Measurements from ENCODE around the gene OR52K1.
"Not testable (repeated sequence)": the region's sequence is repeated elsewhere in the genome, so short reads cannot be mapped to it uniquely, and the experiment has no call there.

Gene OR52K1
- total RNA-seq: 0 to 1.9 (median 0.08) reads per million in 17 experiments

DNA sequence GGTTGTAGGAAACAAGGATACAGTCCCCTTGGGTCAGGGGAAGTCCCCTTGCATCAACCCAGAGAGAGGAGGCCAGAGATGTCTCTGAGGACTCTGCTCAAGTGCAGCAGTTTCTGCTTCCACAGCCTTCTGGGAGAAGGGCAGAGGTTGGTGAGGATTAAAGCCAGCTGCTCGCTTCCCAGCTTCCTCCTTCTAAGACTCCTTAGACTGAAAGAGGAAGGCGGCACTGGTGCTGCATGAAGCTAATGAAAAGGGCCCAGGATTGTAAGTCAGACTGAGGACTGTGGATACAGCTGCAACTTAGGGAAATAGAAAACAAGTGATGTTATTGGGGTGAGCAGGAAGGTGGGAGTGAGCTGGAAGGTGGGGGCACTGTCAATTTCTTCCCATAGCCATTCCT is at the start of gene OR52K1:
Gene OR52K1 (plus strand): TSS at position 202 of the 400 bp plus-strand sequence. CDS start 6,255 bp downstream, outside the sequence.
- DNase-seq: peak; percentile 81 to 92 (median 88)

DNA sequence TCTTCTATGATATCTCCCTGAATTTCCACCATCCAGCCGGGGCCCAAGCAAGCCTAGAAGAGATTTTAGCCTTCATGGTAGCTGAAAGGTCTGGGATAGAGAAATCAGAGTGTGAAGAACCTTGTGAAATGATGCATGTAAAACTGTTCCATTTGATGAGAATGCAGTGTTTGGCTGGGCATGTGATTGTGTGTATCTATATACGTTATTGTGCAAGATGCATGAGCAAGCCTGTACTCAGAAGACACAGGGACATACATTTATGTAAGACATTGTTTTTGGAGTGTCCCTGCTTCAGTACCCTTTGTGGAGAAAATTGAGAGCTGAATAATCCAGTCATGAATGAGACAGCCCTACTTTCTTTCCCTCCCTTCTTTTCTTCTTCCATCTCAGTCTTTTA is 48.6 kb upstream of the OR52K1 start:
- peak; percentile 17 to 71 (median 50) for DNase-seq

DNA sequence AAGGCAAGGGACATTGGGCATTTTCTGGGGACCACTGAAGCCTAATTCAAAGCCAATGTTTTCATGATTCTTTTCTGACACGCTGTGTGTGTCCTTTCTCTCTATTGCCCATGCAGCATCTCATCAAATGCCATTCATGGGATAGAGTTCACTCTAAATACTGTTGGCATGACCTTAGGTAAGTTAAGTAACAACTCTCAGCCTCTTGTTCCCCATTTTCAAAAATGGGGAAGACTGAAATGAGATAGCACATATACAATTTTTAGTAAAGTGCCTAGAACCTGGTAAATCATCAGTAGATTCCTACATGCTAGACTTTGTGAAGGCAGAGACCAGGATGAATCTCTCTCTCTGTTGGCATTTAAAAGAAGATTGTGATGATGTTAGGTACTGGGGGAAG is 46.0 kb upstream of the OR52K1 start:
- peak; percentile 5 to 60 (median 33) for DNase-seq

DNA sequence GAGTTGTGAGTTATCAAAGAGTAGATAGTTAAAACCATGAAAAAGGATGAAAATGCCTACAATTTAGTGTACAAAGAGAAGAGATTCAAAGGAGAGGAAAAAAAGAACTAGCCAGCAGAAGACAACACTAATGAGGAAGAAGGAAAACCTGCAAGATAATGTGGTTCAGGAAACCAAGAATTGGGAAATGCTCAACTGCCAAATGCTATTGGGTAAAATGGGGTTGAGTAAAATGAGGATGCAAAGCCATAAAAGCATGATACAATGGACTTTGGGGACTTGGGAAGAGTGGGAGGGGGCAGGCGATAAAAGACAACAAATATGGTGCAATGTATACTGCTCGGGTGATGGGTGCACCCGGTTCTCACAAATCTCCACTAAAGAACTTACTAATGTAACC is 40.9 kb upstream of the OR52K1 start:
- DNase-seq: peak; percentile 41 to 86 (median 71)

DNA sequence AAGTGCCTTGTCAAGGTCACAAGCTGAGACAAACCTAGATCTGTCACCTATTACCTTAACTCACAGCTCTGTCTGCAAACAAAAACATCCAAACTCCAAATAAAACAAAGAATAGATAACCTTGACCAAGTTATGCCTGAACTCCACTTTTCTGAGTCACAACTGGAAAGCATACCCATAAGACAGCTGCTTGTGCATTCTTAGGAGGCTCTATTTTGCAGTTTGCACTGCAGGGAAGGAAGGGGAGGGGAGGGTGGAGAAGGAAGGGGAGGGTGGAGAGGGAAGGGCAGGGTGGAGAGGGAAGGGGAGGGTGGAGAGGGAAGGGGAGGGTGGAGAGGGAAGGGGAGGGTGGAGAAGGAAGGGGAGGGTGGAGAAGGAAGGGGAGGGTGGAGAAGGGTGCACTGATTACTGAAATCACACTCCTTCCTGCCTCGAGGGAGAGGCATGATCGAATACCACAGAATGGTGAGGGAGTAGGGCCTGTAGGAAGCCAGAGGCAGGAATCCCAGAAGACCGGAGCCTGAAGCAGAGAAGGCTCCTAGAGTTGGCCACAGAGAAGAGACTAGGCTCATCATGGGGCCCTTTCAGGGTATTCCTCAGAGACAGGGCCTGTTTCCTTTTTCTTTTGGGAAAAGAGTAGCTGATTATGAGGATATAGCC is 39.1 kb upstream of the OR52K1 start:
- DNase-seq: peak in 1 of 4 experiments; percentile 24

DNA sequence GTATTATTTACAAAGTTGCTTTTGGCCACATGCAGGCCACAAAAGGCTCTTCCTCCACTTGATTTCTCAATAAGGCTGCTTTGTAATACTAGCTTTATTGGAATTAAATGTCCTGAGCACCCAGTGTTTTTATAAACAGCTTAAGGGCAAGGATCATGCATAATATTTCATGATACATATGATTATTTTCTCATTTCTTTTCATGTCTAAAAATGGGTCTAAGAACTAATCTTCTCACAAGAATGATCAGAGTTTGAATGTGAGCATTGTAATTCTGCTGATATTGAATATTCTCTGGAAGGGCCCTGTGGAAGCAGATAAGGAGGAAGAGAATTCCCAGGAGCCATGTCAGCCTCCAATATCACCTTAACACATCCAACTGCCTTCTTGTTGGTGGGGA is 33.5 kb upstream of the OR52K1 start, which contains the start of gene OR52K2:
Gene OR52K2 (plus strand): TSS at position 301 of the 400 bp plus-strand sequence. CDS start 45 bp downstream, at position 346.
- no peak for DNase-seq

DNA sequence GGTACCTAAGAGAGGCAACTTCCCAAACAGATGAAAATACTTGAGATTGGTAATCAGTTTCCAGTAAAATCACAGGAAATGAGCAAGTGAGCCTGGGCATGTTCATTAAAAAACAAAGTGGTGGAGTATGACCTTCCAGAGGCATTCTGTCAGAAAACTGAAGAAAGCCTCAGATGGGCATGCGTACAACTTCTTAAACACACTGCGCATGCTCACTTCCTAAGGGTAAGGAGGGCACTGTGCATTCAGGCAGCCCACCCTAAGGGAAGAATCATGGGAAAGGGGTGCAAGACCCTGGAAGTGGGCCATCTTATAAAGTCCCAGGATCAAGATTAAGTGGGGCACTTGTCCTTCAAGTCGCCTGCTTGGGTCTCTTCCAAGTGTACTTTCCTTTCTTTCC is 29.3 kb upstream of the OR52K1 start:
- no peak for DNase-seq

DNA sequence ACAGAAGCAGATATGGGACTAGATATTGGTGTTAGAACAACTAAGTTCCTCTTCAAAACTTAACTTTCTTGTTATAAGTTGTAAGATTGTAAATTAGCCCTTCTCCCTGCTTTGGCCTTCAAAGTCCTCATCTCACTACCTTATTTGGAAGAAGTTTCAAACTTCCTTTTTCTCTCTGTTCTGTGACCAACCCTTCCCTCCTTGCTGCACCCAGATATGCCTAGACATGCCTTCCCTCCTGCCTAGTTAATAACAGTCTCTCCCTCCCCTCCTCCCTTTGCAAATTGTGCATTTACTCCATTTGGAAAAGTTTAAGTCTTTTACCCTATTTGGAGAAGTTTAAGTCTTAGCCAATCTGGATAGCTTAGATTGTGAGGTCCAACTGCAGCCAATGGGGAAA is 28.4 kb upstream of the OR52K1 start:
- DNase-seq: peak in 3 of 4 experiments; percentile 18 to 67 (median 29)

DNA sequence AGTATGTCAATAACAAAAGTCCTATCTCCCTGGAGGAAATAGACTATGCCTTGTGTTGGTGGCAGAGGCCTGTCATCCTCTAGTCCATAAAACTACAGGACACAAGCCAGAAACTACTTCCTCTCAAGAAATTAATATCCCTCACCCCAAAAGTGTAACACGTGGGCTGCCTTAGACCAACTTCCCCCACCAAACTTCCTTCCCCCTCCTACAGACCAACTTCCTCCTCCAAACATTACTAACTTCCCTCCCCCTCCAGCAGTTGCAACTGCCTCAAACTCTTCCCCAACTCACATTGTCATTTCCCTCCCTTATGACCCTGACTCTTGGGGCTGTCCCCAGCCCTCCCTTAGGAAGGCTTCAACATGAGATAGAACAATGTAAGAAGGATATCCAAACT is 27.0 kb upstream of the OR52K1 start:
- peak; percentile 84 to 96 (median 91) for DNase-seq

DNA sequence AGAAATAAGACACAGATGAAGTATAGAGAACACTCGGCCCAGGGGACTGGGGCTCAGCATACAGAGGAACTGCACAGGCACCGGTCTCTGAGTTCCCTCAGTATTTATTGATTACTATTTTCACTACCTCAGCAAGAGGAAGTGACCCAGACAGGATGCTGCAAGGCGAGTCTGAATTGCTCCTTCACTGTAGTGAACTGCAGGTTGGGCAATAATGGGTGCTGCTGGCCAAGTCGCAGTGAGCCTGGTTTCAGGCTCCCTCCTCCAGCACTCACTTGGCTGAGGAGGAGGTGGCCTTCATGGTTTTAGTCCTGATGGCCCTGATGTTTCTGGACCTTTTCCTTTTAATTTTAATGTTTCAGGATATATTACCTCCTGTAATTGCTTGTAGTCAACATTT is 22.9 kb upstream of the OR52K1 start:
- peak; percentile 50 to 77 (median 72) for DNase-seq

DNA sequence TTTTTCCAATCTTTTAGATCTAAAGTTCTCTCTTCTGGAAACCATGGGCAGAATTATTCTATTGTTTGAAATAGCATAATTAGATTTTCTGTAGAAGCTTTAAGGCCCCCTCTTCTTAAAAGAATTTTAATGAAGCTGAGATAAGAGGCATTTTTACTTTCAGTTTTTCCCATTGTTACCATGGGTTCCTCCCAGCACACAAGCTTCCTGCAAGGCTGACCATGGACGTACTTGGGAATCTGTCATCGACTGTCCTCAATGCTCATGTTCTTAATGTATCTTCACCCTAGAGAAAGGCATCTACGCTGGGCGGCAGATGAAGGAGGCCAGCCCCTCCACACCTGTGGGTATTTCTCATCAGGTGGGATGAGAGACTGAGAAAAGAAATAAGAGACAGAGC is 22.3 kb upstream of the OR52K1 start:
- no peak for DNase-seq

DNA sequence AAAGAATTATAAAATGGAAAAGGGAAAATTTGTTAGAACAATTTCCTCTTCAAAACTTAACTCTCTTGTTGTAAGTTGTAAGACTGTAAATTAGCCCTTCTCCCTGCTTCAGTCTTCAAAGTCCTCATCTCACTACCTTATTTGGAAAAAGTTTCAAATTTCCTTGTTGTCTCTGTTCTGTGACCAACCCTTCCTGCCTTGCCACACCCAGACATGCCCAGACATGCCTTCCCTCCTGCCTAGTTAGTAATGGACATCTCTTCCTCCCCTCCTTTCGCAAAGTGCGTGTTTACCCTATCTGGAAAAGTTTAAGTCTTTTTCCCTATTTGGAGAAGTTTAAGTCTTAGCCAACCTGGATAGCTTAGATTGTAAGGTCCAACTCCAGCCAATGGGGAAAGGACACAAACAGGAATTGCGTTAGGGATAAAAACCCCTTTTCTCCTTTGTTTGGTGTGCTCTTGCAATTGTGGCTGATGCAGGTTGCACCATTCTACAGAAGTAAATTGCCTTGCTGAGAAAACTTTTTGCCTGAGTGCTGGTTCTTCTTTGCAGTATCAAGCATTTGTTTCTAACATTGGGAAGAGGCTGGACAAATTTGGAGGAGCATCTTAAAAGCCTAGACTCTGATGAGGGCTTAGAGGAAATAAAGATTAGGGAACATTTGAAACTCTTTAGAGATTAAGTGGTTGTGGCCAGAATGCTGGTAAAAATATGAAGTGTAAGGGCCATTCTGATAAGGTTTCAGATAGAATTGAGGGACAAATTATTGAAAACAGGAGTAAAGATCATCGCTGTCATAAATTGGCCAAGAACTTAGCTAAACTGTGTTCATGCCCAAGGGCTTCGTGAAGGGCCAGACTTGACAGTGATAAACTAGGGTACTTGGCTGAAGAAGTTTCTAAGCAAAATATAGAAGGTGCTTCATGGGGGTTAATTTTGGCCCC is 18.0 kb upstream of the OR52K1 start:
- DNase-seq: no peak

DNA sequence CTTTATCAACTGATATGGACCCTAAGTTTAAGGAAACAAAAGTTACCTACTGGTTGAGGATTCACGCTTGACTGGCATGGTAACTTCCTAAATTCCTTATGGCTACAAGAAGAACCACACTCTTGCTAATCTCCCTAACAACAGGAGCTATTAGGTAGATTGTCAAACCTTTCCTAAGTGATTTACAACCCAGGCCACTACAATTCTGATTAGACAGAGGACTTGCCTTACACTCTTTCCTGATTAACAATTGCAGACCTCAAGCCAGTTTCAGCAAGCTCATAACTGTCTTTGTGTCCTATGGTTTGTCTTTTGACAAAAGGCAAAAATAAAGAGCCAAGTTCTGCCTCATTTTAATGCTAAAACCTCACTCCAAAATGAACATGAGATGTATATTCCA is 17.0 kb upstream of the OR52K1 start:
- DNase-seq: no peak

DNA sequence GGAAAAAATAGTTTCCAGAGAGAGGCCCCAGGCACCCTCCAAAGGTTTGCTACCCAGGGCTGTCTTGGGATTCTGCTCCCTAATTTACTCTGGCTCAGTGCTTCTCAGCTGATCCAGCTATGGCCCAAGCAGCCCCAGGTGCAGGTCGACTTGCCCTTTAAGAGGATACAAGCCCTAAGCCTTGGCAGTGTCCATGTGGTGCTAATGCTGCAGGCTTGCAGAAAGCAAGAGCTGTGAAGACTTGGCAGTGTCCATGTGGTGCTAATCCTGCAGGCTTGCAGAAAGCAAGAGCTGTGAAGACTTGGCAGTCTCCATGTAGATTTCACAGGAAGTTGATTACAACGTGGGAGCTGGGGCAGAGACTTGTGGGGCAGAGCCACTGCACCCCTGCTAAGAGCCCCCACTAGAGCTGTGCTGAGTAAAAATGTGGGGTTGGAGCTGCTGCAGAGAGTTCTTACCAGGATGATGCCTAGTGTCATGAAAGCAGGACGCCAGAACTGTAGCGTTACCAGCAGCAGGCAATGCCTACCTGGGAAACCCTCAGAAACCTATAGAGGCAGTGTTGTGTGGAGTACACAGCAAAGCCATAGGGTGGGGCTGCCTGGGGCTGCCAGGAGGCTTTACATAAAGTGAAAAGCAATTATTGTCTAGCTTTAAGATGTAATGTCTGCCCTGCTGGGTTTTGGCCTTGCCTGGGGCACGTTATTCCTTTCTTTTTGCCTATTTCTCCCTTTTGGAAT is 16.1 kb upstream of the OR52K1 start:
- DNase-seq: no peak

DNA sequence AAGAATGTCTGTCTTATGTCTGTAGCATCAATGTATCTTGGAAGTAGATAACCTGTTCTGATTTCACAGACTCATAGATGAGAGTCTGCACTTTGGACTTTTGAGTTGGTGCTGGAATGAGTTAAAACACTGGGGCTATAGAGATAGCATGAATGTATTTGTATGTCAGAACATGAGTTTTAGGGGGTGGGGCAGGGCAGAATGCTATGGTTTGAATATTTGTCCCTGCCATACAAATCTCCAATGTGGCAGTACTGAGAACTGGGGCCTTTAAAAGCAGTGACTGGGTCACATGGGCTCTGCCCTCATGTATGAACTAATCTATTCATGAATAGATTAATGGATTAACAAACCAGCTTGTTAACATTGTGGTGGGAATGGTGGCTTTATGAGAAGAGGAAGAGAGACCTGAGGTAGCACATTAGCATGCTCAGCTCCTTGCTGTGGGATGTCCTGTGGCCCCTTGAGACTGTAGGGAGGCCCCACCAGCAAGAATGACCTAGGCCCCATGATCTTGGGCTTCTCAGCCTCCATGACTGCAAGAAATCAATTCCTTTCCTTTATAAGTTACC is 15.5 kb upstream of the OR52K1 start:
- no peak for DNase-seq

DNA sequence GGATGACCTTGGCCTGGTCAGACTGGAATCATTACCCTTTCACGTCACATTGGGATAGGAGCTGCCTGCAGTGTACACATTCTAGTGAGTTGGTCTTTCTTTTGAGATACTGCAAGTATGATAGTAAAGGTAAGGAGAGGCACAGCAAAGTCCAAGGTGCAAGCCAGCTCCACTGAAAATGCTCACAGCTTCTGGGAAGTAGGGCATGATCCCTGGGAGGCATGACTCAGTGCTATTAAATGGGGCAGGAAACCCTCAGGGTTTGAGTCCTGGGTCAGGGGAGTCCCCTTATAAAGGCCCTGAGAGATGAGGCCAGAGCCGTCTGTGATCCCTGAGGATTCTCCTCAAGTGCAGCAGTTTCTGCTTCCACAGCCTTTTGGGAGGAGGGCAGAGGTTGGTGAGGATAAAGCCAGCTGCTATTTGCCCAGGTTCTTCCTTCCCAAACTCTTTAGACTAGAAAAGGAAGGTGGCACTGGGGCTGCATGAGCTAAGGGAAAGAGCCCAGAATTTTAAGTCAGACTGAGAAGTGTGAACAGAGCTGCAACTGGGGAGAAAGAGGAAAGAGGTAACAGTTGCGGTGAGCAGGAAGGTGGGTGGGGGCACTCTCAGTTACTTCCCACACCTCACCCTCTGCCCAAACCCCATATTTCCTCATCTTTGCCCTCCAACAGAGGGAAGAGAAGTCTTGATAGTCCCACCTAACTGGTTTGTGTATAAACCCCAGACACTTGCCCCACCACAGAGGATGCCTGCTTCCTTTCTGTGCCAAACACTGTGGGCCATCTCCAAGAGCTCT is 14.4 kb upstream of the OR52K1 start:
- peak in 3 of 4 experiments; percentile 36 to 51 (median 43) for DNase-seq

DNA sequence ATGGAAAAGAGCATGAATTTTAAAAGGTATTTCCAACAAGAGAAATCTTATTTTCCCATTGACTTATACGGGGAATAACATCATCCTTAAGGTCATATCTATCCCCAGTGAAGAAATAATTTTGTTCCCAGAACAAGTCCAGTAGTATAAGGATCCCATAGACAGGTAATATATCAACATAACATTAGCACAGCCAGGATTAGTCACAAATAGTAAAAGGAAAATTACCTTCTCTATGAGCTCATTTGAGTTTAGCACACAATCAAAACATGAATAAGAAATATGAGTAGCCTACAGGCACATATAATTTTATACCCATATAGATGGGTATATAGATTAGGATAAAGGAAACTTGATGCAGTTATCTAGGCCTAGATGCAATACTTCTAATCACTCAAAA is 2.8 kb upstream of the OR52K1 start:
- no peak for DNase-seq

DNA sequence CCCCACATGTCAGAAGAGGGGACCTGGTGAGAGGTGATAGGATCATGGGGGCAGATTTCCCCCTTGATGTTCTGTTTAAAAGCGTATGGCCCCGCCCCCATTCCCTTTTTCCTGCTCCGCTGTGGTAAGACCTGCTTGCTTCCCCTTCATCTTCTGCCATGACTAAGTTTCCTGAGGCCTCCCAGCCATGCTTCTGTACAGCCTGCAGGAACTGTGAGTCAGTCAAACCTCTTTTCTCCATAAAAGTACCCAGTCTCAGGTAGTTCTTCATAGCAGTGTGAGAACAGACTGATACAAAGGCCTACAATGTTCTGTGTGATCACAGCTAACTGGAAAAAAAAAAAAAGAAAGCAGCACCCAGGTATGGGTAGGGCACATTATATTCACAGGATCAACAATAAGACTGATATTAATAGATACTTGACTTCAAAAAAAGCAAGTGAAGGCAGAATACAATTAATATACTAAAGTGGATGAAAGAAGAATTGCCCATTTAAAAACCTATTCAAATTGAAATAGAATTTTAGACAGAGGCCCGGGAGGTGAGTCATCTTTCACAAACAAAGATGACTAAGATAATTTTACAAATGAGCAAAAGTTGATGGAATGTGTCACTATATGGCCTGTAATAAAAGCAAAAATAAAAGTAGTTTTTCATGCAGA is 1.7 kb upstream of the OR52K1 start:
- peak in 3 of 4 experiments; percentile 35 to 37 (median 36) for DNase-seq

DNA sequence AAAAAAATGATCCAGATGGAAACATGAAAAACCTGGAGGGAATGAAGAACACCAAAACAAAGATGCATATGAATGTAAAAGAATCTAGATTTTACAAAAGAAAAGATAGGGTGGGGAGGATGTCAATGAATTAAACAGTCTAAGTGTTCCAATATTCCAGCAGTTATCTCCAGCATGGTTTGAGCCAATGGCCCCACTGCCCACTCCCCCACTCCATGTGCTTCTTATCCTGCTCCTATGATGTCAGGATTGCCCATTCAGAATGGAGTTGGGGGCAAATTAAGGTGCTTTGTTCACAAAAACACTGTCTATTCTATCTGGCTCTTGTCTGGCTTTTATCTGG is 1.2 kb upstream of the OR52K1 start:
- no peak for DNase-seq

DNA sequence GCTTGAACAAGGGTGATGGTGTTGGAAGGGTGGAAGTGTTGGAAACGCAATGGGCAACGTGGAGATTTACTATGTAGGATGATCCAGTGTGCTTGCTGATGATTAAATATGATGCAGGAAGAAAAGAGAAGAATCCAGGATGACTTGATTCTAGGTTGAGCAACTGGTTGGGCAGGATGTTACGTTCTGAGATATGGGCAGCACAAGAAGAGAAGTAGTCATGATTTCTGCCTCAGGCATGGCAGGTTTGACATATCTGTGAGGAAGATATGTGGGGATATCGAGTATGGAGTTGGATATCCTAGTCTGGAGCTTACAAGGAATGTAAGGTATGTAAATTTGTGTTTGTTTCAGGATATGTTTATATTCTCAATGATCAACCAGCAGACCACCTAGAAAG is 1.9 kb downstream of the OR52K1 start:
- no peak for DNase-seq

DNA sequence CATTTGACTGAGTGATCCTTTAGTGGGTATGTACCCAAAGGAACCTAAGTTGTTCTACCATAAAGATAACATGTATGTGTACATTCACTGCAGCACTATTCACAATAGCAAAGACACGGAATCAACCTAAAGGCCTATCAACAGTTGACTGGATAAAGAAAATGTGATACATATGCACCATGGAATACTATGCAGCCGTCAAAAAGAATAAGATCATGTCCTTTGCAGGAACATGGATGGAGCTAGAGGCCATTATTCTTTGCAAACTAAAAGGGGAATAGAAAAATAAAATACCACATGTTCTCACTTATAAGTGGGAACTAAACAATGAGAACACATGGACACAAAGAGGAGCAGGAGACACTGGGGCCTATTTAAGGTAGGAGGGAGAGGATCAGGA is 9.0 kb downstream of the OR52K1 start:
- DNase-seq: not testable (repeated sequence)

Data from suppressor macrophage (primary cell).